ENCODE measurements around the gene ZNF444.

- TF ChIP-seq CTCF (IDR thresholded peaks at IDR 0.05) = no peak
- TF ChIP-seq POLR2A (IDR thresholded peaks at IDR 0.05) = no peak
Measured at GRCh38 chr19:56112313-56112709, 28.8 kb upstream of the ZNF444 start.
